ENCODE results near the gene ZNF385C. TPM values are rescaled to one million over a fixed set of nuclear protein-coding genes. Genes with fewer than 3 reads are reported as not detected.

Gene ZNF385C
- total and polyA plus RNA-seq, 2 of the 13 experiments (the other 11 are each of a cell fraction or from before 2014, with no cell fraction given): 2.3 to 6.1 TPM

GRCh38 chr17:42101513-42102292, 3.4 kb upstream of the ZNF385C start (continued):
- TF ChIP-seq CREBL2 (CRISPR knock-in tag; IDR thresholded peaks at IDR 0.05; ENCODE audit: borderline replicate concordance) (no peak), CHD2 (IDR thresholded peaks at IDR 0.05; ENCODE audit: low read depth, low read length) (no peak), MYPOP (CRISPR knock-in tag; IDR thresholded peaks at IDR 0.05) (no peak), RAD21 (CRISPR knock-in tag; IDR thresholded peaks at IDR 0.05) (peak; percentile 97), RARG (CRISPR knock-in tag; IDR thresholded peaks at IDR 0.05; ENCODE audit: low read depth) (no peak), NFKBIZ (CRISPR knock-in tag; IDR thresholded peaks at IDR 0.05) (no peak), PBX2 (CRISPR knock-in tag; IDR thresholded peaks at IDR 0.05) (no peak), ZNF335 (CRISPR knock-in tag; IDR thresholded peaks at IDR 0.05) (no peak), ZNF563 (CRISPR knock-in tag; IDR thresholded peaks at IDR 0.05) (peak; percentile 23; the same call in 1 of the 2 replicates), ZBTB14 (CRISPR knock-in tag; IDR thresholded peaks at IDR 0.05) (no peak), ZNF570 (CRISPR knock-in tag; IDR thresholded peaks at IDR 0.05; ENCODE audit: borderline replicate concordance) (no peak), ATF1 (CRISPR knock-in tag; IDR thresholded peaks at IDR 0.05) (no peak), ZNF3 (CRISPR knock-in tag; IDR thresholded peaks at IDR 0.05) (no peak), ETV5 (CRISPR knock-in tag; IDR thresholded peaks at IDR 0.05; ENCODE audit: borderline replicate concordance) (no peak), ZNF749 (CRISPR knock-in tag; IDR thresholded peaks at IDR 0.05; ENCODE audit: borderline replicate concordance) (no peak), RXRB (CRISPR knock-in tag; IDR thresholded peaks at IDR 0.05; ENCODE audit: borderline replicate concordance) (peak; percentile 52; the same call in 1 of the 2 replicates), ZNF580 (CRISPR knock-in tag; IDR thresholded peaks at IDR 0.05; ENCODE audit: borderline replicate concordance, low read depth) (peak; percentile 96), PATZ1 (CRISPR knock-in tag; IDR thresholded peaks at IDR 0.05) (peak; percentile 41; the same call in 1 of the 2 replicates), ZNF644 (CRISPR knock-in tag; IDR thresholded peaks at IDR 0.05; ENCODE audit: low read depth) (no peak), MXD1 (CRISPR knock-in tag; IDR thresholded peaks at IDR 0.05) (no peak), NR2F6 (IDR thresholded peaks at IDR 0.05) (no peak), NR2F6 (CRISPR knock-in tag; IDR thresholded peaks at IDR 0.05) (0 out of 2 replicates have a peak, but pooled peaks have one; percentile 28), ZNF235 (CRISPR knock-in tag; IDR thresholded peaks at IDR 0.05; ENCODE audit: borderline replicate concordance) (no peak)
